MM.1S (cell line): Measurements from ENCODE around the gene RAB3A.

Source experiments
- DNase-seq: peaks from one replicate; pipeline ENCODE4 v3.0.0-alpha.2; 2015
- H2AFZ ChIP-seq: fragments of 300-600 bp; sonication (generic); 2 replicates; pipeline ENCODE4 v1.6.0; 2016; ENCODE audit warnings: antibody characterized with exemption, low read length
- H3F3A ChIP-seq: fragments of 300-600 bp; sonication (generic); 2 replicates; pipeline ENCODE4 v1.6.1; 2016; ENCODE audit warnings: mild to moderate bottlenecking, antibody characterized with exemption, low read length, moderate library complexity, mixed read lengths; ENCODE audit not compliant: insufficient read depth
- H3K27ac ChIP-seq: fragments of 300-600 bp; sonication (generic); 2 replicates; pipeline ENCODE4 v1.5.1; 2016; ENCODE audit warnings: mild to moderate bottlenecking, low read length
- H3K27me3 ChIP-seq: fragments of 300-600 bp; sonication (generic); replicated peaks from 2 replicates; pipeline ENCODE4 v1.6.0; 2016; ENCODE audit warnings: low read length; ENCODE audit not compliant: insufficient read depth
- H3K36me3 ChIP-seq: fragments of 300-600 bp; sonication (generic); replicated peaks from 2 replicates; pipeline ENCODE4 v1.6.1; 2016; ENCODE audit warnings: mild to moderate bottlenecking, low read length, mixed read lengths; ENCODE audit not compliant: insufficient read depth
- H3K4me1 ChIP-seq: fragments of 300-600 bp; sonication (generic); 2 replicates; pipeline ENCODE4 v1.6.1; 2016; ENCODE audit warnings: low read length, mixed read lengths
- H3K4me2 ChIP-seq: fragments of 300-600 bp; sonication (generic); 2 replicates; pipeline ENCODE4 v1.6.0; 2016; ENCODE audit warnings: low read depth, low read length
- H3K4me3 ChIP-seq: fragments of 300-600 bp; sonication (generic); 2 replicates; pipeline ENCODE4 v1.5.1; 2016; ENCODE audit warnings: low read length, mixed read lengths
- H3K79me2 ChIP-seq: fragments of 300-600 bp; sonication (generic); 2 replicates; pipeline ENCODE4 v1.6.1; 2016; ENCODE audit warnings: mixed run types, low read length, mixed read lengths
- H3K9ac ChIP-seq: fragments of 300-600 bp; sonication (generic); 2 replicates; pipeline ENCODE4 v1.6.1; 2016; ENCODE audit warnings: low read length, mixed read lengths
- H3K9me2 ChIP-seq: fragments of 300-600 bp; sonication (generic); replicated peaks from 2 replicates; pipeline ENCODE4 v1.6.1; 2016; ENCODE audit warnings: mild to moderate bottlenecking, low read length, mixed read lengths; ENCODE audit not compliant: insufficient read depth
- H3K9me3 ChIP-seq: fragments of 300-600 bp; sonication (generic); replicated peaks from 2 replicates; pipeline ENCODE4 v1.6.1; 2016; ENCODE audit warnings: mild to moderate bottlenecking, low read length, mixed read lengths; ENCODE audit not compliant: insufficient read depth
- H4K20me1 ChIP-seq: fragments of 300-600 bp; sonication (generic); 2 replicates; pipeline ENCODE4 v1.6.1; 2016; ENCODE audit warnings: mild to moderate bottlenecking, low read length, moderate library complexity, mixed read lengths; ENCODE audit not compliant: insufficient read depth
- CTCF ChIP-seq: fragments of 300-600 bp; sonication (generic); IDR thresholded peaks from 2 replicates; pipeline ENCODE4 v1.5.1; 2016; ENCODE audit warnings: antibody characterized with exemption, low read length, mixed read lengths
- EZH2 ChIP-seq: fragments of 300-600 bp; sonication (generic); optimal IDR thresholded peaks from 2 replicates; pipeline ENCODE3; 2017; ENCODE audit warnings: low read depth, mild to moderate bottlenecking, antibody characterized with exemption, low read length, mixed read lengths
- EZH2phosphoT487 ChIP-seq: fragments of 300-600 bp; sonication (generic); IDR thresholded peaks from 2 replicates; pipeline ENCODE4 v1.6.1; 2018; ENCODE audit warnings: antibody characterized with exemption, low read length

RAB3A gene

GRCh38 chr19:18176367-18177310 lies 27.2 kb downstream of the RAB3A start:
- TF ChIP-seq CTCF (no peak), EZH2phosphoT487 (no peak)
- Histone ChIP-seq H2AFZ (no peak overlapping the region), H3K36me3 (no peaks in the 10 kb centered on the region), H3K27ac (no peak overlapping the region), H4K20me1 (no peaks in the 10 kb centered on the region), H3K9me2 (no peaks in the 10 kb centered on the region), H3K9ac (no peak overlapping the region), H3K4me1 (peaks cover 8% of the 10 kb centered on the region; the same call in 1 of the 2 replicates), H3K4me3 (no peak overlapping the region), H3K4me2 (no peak overlapping the region), H3F3A (peaks cover 10% of the 10 kb centered on the region; the same call in 1 of the 2 replicates), H3K9me3 (no peaks in the 10 kb centered on the region), H3K79me2 (peaks cover 5% of the 10 kb centered on the region; the same call in 1 of the 2 replicates), H3K27me3 (no peaks in the 10 kb centered on the region)
- DNase-seq = no peak

DNA sequence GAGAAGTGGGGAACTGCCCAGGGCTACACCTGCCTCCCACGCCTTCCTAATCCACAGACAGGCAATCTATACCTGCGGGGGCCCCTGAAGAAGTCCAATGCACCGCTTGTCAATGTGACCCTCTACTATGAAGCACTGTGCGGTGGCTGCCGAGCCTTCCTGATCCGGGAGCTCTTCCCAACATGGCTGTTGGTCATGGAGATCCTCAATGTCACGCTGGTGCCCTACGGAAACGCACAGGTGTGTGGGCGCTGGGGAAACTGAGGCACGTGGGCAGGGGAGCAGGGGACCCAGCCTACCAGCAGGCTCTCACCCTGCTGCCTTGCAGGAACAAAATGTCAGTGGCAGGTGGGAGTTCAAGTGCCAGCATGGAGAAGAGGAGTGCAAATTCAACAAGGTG lies 28.9 kb downstream of the RAB3A start:
- H3K4me2 ChIP-seq = peak overlapping the region; percentile 97
- peaks cover 5% of the 10 kb centered on the region; the same call in 1 of the 2 replicates for H3K79me2 ChIP-seq
- peaks cover 10% of the 10 kb centered on the region; the same call in 1 of the 2 replicates for H3F3A ChIP-seq
- no peaks in the 10 kb centered on the region for H3K9me3 ChIP-seq
- no peaks in the 10 kb centered on the region for H4K20me1 ChIP-seq
- peaks cover 8% of the 10 kb centered on the region; the same call in 1 of the 2 replicates for H3K4me1 ChIP-seq
- TF ChIP-seq EZH2phosphoT487 (no peak), EZH2 (no peak), CTCF (no peak)
- no peak for DNase-seq
- H3K36me3 ChIP-seq = no peaks in the 10 kb centered on the region
- H3K4me3 ChIP-seq = peak overlapping the region; percentile 64
- no peak overlapping the region for H3K27ac ChIP-seq
- H3K27me3 ChIP-seq = no peaks in the 10 kb centered on the region
- H3K9me2 ChIP-seq = no peaks in the 10 kb centered on the region
- no peak overlapping the region for H2AFZ ChIP-seq
- peak overlapping the region; percentile 60; the same call in 1 of the 2 replicates for H3K9ac ChIP-seq

DNA sequence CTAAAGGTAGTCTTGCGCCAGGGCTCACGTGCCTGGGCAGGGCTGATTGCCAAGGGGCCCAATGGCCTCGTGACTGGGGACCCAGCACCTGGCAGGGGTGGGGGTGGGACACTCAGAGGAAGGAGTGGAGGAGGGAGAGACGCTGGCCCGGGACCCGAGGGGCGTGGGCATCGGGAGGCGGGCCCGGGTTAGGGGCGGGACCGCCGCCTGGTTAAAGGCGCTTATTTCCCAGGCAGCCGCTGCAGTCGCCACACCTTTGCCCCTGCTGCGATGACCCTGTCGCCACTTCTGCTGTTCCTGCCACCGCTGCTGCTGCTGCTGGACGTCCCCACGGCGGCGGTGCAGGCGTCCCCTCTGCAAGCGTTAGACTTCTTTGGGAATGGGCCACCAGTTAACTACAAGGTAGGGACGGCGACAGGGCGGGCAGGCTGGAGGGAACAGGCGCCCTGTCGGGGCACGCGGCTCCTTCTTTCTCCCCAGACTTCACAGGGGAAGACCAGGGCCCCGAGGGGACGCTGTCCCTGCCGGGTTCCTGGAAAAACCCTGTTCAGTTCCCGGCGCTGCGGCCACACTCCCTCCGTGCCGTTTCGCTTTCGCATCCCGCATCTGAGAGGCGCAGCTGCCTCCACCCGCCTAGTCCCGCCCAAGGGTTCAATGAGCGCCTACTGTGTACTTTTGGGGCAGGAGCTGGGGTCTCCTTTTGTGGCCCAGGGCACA lies 30.1 kb downstream of the RAB3A start, which contains the start of gene IFI30:
TSS of gene IFI30 (plus strand) at position 242 of the 717 bp plus-strand sequence. CDS start at position 271, 29 bp downstream.
- Histone ChIP-seq H3F3A (peaks cover 10% of the 10 kb centered on the region; the same call in 1 of the 2 replicates), H3K27me3 (no peaks in the 10 kb centered on the region), H3K9me2 (no peaks in the 10 kb centered on the region), H3K4me2 (peak within 1 kb of the TSS; percentile 97), H3K4me3 (peak within 1 kb of the TSS; percentile 64), H3K9ac (peak within 1 kb of the TSS; percentile 60; the same call in 1 of the 2 replicates), H2AFZ (peak within 1 kb of the TSS; percentile 63), H3K9me3 (no peaks in the 10 kb centered on the region), H4K20me1 (no peaks in the 10 kb centered on the region), H3K36me3 (no peaks in the 10 kb centered on the region), H3K4me1 (peaks cover 8% of the 10 kb centered on the region; the same call in 1 of the 2 replicates), H3K79me2 (peaks cover 5% of the 10 kb centered on the region; the same call in 1 of the 2 replicates), H3K27ac (peak within 1 kb of the TSS; percentile 27; the same call in 1 of the 2 replicates)
- TF ChIP-seq EZH2 (no peak), EZH2phosphoT487 (no peak), CTCF (no peak)
- DNase-seq = peak; percentile 57
